GM18511 (cell line): Measurements from ENCODE around the gene CAMK1D.

Experiments
- ATAC-seq: cut with Tn5 transposase; IDR thresholded peaks from one replicate; pipeline ENCODE4 v1.9.1; 2021; ENCODE audit warnings: mild to moderate bottlenecking, moderate library complexity; ENCODE audit not compliant: unreplicated experiment

The CAMK1D gene

DNA sequence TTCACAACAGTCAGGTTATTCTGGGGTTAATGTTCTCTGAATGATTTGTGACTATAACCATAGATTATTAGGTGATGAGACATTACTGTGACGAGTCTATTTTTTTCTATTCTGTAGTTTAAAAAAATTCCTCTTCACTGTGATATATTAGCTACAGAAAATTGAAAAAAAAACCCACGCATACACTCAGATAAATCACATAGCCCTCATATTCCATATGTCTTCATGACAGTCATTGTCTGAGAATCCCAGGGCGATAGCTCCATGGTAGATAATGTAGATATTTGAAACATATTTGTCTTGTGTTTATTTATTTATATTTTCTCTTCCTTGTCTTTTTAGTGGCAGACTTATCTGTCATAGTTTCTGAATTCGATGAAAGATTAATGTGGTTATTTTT is 110.0 kb downstream of the CAMK1D start:
- ATAC-seq = no peak

DNA sequence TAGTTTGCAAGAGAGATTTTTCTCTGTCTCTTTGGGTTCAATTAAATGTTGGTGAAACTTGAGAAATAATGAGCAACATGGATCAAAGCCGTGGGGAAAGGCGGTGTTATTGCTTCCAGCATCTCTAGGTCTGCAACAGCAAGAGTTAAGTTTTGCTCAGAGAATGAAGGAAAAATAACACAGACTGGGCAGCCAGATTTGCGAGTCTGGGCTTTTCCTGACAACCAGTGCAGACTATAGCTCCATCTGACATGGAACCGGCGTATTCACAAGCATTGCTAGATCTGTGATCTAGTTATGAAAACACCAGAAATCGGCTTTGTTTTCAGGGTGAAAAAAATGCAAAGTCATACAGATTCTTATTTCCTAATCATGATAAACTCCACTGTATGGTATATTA is 110.4 kb downstream of the CAMK1D start:
- ATAC-seq = no peak

DNA sequence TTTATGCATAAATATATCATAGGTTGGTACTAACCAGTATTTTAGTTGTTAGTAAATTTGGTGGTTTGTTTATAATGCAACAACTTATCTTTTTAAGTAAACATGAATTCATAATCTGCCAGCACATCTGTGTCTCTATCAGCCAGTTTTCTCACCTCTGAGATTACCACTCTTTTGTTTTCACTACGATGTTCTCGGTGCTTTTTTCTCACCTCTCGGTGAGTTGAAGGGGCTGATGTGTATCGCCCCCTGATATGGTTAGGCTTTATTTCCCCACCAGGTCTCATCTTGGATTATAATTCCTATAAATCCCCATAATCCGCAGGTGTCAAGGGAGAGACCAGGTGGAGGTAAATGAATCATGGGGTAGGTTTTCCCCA is 114.1 kb downstream of the CAMK1D start:
- no peak for ATAC-seq

GRCh38 chr10:12465385-12466136 is 116.2 kb downstream of the CAMK1D start:
- ATAC-seq = no peak

DNA sequence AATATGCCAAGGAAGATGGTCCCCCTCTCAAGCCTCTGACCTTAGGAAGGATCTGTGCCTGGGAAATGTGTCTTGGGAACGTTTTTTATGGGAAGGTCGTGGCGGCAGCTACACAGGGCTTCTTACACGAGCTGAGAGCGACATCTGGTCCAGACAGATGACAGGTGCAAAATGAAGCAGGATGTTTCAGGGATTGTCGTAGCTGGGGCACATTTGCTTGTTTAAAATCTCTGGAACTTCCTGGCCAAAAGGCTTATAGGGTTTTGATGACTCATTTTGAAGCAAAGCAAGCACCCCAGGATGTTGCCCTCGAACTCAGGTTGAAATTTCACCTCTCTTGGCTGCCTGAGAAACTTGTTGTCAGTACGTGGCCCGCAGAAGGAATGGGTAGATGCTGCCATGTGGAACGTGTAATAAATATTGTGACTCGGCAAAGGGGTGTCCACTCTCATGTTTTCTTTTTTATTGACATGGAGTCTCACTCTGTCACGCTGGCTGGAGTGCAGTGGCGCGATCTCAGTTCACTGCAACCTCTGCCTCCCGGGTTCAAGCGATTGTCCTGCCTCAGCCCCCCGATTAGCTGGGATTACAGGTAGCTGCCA is 117.5 kb downstream of the CAMK1D start:
- ATAC-seq = no peak

GRCh38 chr10:12469345-12469744 is 120.0 kb downstream of the CAMK1D start:
- ATAC-seq = no peak

GRCh38 chr10:12470719-12471118 is 121.4 kb downstream of the CAMK1D start:
- ATAC-seq = no peak

GRCh38 chr10:12471135-12471534 is 121.8 kb downstream of the CAMK1D start:
- no peak for ATAC-seq

GRCh38 chr10:12473491-12473890 is 124.1 kb downstream of the CAMK1D start:
- no peak for ATAC-seq

DNA sequence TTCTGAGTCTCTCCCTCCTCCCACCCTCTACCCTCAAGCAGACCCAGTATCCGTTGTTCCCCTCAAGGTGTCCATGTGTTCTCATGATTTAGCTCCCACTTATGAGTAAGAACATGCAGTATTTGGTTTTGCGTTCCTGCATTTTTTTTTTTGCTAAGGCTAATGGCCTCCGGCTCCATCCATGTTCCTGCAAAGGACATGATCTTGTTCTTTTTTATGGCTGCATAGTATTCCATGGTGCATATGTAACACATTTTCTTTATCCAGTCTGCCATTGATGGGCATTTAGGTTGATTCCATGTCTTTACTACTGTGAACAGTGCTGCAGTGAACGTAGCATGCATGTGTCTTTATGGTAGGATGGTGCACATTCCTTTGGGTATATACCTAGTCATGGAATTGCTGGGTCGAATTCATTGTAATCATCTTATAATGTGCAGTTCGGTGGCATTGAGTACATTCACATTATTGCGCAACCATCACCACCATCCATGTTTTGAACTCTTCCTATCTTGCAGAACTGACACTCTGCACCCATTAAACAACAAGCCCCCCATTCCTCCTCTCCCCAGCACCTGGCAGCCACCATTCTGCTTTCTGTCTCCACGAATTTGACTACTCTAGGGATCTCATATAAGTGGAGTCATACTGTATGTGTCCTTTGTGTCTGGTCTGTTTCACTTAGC is 125.5 kb downstream of the CAMK1D start:
- ATAC-seq = no peak

DNA sequence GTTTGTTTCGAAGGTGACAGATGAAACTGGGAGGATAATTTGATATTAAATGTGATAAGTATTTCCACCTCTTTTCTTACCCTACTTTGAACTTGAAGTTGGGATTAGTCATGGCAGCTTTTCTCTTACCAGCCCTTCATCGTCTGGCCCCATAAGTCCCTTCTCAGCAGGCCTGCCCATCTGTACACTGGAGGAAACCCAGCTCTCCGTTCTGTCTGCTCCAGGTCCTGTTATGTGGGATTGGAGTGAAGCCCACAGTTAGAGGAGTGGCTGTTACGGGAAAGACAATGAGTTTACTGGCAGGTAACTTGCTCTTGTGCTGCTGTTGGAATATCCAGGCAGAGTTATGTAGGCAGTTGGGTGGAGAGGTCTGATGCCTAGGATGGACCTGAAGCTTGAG is 127.3 kb downstream of the CAMK1D start:
- ATAC-seq = no peak

GRCh38 chr10:12479437-12479844 is 130.1 kb downstream of the CAMK1D start:
- no peak for ATAC-seq

DNA sequence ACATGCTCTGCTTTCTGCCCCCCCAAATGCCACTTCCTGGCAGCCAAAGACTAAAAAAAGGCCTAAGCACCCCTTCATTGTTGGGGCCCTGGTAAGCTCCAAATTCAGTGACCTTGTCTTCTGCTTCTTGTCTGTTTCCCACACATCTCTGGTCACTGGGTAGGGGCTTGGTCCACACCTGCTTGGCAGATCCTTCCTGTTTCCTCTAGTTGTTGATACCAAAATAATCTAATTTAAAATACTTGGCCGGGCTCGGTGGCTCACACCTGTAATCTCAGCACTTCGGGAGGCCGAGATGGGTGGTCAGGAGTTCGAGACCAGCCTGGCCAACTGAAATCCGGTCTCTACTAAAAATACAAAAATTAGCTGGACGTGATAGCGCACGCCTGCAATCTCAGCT is 130.6 kb downstream of the CAMK1D start:
- no peak for ATAC-seq

GRCh38 chr10:12480440-12480839 is 131.1 kb downstream of the CAMK1D start:
- no peak for ATAC-seq

- ATAC-seq = no peak
Observed at GRCh38 chr10:12481924-12482323, 132.6 kb downstream of the CAMK1D start.

DNA sequence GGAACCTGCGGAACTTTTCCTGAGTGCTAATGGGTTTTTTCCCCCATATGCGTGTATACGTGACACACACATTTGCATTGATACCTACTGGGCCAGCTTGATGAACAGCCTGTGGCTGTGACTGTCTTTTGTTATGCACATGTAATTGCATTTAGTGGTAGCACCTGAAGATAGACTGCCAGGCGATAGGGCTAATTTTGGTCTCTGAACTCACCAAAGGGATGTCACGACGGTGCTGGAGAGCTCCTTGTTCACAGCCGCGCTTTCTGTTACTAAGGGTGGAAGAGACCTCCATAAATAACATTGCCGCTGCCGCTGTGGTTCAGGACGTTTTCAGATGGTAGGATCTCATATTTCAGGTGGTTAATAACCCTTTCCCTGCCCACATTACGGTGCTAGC is 133.2 kb downstream of the CAMK1D start:
- no peak for ATAC-seq

DNA sequence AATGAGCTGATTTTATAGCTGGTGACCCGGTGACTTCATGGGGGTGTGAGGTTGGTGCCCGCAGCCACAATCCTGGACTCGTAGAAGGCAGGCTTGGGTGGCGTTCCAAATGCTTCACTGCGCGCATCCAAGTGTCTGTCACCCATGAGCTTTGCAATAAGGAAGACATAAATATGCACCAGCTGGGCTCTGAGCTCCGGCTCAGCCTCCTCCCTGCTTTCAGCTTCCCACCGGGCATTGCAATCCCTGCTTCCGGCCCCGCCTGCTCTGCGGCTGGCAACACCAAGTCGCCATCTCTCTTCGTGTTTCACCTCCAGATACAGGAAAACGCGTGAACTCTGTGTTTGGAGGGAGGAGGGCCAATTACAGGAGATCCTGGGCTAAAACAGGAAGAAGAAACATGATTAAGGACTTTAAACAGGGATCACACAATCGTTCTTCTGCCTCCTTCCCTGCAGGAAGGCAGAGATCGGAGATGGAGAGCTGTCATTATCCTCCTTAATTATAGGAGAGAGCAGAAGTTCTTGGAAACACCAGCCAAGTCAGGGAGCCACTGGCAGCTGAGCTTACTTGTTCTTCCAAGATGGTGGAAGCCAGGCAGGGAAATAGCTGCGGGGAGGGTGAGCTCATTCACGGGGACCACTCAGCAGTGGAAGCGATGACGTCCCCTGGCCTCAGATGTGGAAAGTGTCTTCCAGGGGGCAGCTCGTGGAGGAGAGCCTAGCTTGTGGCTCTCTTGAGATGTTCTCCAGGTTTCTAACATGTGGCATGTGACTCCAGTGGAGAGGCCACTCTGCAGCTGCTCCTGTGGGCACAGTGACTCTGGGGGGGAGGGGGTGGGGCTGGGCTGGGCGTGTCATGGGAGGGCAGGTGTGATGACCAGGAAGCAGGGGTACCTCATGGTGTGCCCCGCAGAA is 134.9 kb downstream of the CAMK1D start:
- peak; percentile 43 for ATAC-seq

DNA sequence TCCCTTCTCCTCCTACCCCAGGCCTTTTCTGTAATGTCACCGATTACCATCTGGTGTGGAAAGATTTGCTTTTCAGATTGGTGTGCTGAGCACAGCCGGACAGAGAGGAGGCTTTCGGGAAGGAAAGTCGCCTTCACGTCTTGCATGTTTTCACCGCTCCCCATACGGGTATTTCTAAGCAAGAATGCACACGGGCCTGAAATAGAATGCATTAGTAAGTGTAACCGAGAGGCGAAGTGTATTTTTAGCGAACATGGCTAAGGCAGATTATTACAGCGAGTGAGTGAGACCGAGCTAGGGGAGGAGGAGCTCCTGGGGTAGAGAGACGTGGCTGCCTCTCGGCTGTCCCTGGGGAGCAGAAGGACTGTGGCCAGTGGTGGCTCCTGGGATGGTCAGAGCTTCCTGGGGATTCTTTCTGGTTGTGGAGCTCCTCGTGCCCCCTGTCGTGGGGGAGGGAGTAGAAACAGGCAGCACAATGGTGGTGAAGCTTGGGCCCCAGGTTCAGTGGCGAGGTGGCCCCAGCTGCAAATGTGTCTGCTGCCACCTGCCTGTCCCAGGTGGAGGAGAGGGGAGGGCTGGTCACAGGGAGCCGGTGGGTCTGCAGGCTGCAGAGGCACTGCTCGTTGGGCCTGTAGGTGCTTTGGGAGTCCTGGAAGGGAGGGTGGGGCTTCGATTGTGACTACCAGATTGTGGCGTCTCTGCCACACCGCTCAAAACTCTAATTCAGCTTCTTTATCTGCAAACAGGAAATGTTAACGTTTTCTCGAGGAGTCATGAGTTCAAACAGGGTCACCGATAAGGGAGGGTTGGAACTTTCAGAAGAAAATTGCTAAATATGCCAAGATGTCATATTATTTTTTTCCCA is 135.8 kb downstream of the CAMK1D start:
- ATAC-seq = peak; percentile 81

- no peak for ATAC-seq
Observed at GRCh38 chr10:12487366-12487765, 138.0 kb downstream of the CAMK1D start.

DNA sequence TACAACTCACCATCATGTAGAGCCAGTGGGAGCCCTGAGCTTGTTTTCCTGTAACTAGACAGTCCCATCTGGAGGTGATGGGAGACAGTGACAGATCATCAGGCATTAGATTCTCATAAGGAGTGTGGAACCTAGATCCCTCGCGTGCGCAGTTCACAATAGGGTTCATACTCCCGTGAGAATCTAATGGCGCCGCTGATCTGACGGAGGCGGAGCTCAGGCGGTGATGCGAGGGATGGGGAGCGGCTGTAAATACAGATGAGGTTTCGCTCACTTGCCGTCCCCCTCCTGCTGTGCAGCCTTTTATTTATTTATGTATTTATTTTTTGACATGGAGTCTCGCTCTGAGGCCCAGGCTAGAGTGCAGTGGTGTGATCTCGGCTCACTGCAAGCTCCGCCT is 139.3 kb downstream of the CAMK1D start:
- ATAC-seq = no peak
